Renal cortical epithelial cell (primary cell): ENCODE measurements around the gene ATG101. TPM values are rescaled to one million over a fixed set of nuclear protein-coding genes. Genes with fewer than 3 reads are reported as not detected.
A peak's percentile ranks its signal among the peaks of the same experiment; 100 is the strongest.

Source experiments
- DNase-seq: peaks from one replicate; pipeline ENCODE4 v3.0.0-alpha.2; 2011; ENCODE audit warnings: low read depth
- total RNA-seq: library from RNA; depleted of rRNA; stranded (reverse); fragments of >200 nt; gene quantifications from 2 replicates; pipeline ENCODE4 v1.2.3, GENCODE V29; 2014

Gene ATG101
- total RNA-seq, 1 donor from 2014 or later: 59.6 TPM

DNA sequence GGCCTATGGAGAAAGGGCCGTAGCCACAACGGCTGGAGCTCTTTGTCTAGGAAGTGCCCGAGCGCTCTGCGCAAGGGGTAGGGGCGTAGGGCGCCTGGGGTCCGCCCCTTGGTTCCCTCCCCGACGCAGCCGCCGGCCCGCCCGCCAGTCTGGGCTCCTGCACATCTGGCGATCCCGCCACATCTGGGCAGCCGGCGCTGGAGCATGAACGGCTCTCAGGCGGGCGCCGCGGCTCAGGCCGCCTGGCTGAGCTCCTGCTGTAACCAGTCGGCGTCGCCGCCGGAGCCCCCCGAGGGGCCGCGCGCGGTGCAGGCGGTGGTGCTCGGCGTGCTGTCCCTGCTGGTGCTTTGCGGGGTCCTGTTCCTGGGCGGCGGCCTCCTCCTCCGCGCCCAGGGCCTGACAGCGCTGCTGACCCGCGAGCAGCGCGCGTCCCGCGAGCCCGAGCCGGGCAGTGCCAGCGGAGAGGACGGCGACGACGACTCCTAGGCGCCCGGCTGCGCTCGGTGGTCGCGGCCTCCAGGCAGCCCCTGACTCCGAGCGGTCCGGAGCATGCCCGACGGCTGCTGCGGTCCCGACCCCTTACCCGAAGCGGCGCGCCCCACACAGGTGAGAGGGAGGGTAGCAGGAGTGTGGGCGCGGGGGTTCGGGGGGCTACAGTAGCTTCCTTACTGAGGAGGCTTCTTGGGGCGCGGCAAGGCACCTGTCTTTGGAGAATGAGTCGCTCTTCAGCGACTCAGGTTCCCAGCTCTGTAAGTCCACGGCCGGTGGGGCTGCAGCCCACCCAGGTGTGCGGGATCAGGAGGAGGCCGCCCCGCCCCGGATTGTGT lies 10.0 kb downstream of the ATG101 start, which contains the start of gene SMIM41:
Gene SMIM41 (plus strand): TSS at position 129 of the 827 bp plus-strand sequence. CDS start 76 bp downstream, at position 205.
- no peak for DNase-seq

DNA sequence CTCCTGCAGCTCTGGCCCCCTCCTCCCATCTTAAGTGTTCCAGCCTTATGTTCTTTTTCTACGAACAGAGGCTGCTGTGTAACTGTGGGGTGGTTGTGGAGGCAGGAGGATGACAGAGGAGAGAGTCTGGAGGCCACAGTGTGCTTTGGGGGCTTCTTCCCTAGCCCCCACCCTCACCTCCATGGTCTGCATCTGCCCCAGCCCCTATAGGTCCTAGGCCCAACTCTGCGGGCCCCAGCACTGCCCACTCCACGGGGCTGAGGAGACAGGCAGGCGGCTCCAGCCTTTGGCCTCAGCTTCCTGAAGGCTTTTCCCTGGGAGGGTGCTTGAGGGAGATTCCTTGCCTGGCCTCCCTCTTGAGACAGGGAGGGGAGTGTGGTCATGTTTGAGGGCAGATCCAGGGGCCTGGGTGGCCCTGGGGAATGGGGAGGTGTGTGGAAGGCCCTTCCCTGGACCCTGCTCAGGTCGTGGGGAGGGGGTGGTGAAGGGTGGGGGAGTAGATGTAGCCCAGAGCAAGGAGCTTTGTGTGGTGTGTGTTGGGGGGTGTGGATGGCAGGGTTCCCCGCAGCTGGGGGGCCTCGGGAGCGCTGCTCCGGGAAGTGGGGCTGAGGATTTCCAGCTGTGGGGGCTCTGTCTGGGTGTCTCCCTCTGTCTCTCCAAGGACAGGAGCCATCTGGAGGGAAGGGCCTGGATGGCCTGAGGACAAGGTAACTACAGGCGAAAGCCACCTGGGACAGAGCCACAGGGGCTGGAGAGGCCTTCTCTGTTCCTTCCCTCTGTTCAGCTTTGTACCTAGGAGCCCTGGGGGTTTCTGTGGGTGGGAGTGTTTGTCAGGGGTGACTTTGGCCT lies 10.8 kb downstream of the ATG101 start:
- no peak for DNase-seq

GRCh38 chr12:52081263-52081733 lies 11.5 kb downstream of the ATG101 start:
- DNase-seq: no peak

DNA sequence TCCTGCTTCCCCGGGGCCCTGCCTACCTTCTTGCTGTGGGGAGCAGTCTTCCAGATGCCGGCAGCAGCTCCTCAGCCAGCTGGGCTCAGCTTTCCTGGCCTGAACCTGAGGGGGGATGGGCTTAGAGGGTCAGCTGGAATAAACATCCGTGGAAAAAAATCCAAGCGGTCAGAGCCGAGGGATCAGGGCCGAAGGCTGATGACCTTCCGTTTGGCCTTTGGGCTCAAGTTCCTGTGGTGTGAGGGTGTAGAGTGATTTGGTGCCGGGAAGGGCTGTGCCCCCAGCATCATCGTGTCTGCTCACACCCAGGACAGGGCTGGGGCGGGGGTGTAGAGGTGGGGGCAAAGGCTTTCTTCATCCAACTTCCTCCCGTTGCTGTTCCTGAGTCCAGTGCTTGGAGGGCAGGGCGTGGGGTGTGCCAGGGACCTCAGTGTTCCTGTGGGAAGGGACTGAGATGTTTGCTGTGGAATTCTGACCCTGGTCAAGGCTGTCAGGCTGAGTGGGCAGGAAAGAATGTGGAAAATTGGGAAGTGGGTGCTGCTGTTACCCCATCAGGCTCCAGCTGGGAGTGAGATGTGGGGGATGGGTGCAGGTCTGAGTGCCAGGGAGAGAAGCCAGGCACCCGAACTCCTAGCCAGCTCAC lies 12.4 kb downstream of the ATG101 start:
- DNase-seq: no peak

- no peak for DNase-seq
These were observed 12.8 kb downstream of the ATG101 start for GRCh38 chr12:52082669-52082987.

DNA sequence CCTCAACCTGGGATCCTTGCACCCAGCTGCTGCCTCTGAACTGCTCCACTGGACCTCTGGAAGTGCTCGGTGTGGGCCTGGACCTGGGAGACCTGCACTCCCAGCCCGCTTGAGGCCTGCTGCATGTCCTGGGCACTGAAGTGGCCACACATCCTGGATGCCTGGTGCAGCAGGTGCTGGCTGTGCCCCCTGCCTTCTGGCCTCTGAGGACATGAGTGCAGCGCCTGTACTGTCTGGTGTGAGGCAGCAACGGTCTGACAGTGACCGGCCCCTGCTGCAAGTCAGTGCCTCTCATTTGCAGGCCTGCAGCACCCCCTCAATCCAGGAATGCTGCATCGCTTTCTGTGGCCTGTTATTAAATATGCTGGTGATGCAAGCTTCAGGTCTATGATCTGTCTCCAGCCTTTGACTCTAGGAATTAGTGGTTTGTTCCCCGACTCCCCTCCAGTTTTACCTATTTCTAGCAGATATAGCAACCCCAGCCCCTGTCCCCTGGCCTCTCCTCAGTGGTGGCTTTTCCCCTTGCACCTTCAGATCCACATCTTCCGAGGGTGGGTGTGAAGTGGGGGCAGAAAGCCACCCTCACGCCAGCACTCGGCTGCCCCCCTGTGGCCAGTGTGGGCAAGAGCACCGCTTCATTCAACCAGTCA lies 13.3 kb downstream of the ATG101 start:
- DNase-seq: no peak

- DNase-seq: no peak
These were observed 13.8 kb downstream of the ATG101 start for GRCh38 chr12:52083638-52083996.

GRCh38 chr12:52084491-52085231 lies 14.9 kb downstream of the ATG101 start:
- no peak for DNase-seq

DNA sequence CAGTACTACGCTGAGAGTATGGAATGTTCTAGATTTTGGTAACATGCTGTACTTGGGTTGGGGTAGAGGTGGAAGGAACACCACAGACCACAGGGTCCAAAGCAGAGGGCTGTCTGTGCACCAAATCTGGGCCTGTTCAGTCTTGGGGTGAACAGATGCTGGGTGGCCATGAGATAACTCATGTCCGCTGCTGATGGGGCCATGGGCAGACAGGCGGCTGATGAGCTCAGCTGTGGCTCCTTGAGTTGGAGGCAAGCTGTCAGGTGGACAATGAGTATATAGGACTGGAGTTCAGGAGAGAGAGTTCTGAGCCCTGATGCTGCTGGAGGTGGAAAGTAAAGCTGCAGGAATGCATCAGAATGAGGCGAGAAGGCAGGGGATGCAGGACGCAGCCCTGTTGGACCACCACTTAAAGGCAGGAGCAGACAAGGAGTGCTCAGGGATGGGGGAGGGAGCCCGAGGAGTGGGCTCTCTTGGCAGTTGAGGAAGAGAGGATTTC lies 16.0 kb downstream of the ATG101 start:
- DNase-seq: no peak

- DNase-seq: no peak
These were observed 16.6 kb downstream of the ATG101 start for GRCh38 chr12:52086366-52086765.

DNA sequence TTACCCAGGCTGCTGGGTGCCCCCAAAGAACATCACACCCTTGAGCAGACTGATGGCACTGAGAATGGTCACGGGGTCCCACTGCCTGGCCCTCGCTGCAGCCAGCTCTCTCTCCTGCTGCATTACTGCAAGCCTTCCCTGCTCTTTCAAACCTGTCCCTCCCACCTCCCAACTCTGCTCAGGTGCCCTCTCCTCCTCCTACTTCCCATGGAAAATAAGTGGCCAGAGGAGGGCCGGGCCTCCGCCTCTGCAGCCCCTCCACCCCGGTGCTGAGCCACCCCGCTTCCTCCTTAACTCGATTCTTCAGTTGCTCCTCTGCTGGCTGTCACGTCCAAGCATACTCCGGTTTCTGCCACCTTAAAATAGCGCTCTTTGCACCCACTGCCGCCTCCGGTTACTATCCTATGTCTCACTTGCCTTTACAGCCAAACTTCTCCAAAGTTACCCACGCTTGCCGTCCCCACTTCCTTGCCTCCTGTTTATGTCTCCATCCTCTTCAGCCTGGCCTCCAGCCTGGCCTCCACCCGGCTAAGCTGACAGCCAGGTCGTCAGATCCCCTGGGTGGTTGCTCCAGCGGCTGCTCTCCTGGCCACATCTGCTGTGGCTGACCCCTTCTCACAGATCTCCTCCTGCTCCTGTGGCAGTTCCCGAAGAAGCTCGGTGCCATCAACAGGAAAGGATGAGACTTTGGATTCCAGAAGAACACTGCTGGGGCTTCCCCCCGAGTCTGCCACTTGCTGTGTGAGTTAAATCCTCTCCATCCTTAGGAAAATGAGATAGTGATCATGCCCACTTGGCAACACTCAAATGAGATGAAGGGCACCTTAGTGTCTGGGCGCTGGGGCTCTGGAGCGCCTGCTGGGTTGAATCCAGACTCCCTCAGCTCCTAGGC lies 17.4 kb downstream of the ATG101 start:
- no peak for DNase-seq

- no peak for DNase-seq
These were observed 18.4 kb downstream of the ATG101 start for GRCh38 chr12:52087961-52088820.

DNA sequence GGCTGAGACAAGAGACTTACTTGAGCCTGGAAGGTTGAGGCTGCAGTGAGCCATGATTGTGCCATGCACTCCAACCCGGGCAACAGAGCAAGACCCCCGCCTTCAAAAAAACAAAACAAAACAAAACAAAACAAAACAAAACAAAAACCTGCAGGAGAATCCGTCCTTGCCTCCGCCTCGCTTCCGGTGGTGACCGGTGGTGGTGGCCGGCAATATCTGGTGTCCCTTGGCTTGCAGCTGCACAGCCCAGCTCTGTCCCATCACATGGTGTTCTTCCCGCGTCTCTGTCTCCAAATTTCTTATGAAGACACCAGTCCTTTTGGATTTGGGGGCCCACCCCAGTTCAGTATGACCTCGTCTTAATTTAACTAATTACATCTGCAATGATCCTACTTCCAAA lies 19.7 kb downstream of the ATG101 start:
- no peak for DNase-seq

DNA sequence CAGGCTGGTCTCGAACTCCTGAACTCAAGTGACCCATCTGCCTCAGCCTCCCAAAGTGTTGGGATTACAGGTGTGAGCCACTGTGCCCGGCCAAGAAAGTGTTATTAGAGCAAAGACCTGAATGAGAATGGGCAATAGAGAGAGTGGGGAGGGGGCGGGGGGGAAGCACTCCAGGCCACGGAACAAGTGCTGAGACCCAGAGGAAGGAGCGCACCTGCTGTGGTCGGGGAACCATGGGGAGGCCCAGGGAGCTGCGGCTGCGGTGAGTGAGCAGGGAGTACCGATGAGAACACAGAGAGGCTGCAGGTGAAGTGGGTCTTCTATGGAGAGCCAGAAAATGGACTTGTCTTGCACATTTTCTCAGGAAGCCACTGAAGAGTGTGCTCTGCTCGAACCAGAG lies 20.5 kb downstream of the ATG101 start:
- DNase-seq: no peak

DNA sequence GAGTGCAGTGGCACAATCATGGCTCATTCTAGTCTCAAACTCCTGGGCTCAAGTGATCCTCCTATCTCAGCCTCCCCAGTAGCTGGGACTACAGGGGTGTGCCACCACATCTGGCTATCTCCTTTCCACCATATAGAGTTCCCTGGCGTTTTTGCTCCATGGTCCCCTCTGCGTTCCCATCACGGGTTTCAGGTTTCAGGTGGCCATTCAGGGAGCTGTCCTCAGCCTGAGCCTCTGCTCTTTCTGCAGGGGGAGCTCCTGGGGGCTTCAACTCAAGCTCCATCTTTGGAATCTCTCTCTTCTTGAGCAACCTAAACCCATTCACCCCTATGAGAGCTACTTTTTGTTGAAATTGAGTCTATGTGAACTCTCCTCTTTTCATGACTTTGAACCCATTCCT lies 21.3 kb downstream of the ATG101 start:
- DNase-seq: no peak

GRCh38 chr12:52091869-52092268 lies 22.1 kb downstream of the ATG101 start:
- DNase-seq: no peak

DNA sequence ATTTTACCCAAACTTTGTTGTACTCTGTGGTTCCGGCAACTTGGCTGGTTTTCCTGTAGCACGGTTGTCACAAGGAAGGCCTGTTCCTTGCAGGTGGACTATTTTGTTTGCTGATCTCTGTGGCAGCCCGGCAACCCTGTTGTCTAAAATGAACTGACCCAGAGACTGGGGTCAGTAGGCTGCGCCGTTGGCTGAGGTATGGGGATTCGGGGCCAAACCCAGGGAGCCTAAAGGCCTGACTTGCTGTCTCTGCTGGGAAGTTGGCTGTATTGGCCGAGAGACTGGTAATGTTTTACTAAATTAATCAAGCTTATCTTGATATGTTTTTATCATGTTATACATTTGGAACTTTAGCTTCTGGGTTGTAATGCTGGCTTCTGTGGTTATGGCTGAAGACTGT lies 23.6 kb downstream of the ATG101 start:
- DNase-seq: peak; percentile 41

DNA sequence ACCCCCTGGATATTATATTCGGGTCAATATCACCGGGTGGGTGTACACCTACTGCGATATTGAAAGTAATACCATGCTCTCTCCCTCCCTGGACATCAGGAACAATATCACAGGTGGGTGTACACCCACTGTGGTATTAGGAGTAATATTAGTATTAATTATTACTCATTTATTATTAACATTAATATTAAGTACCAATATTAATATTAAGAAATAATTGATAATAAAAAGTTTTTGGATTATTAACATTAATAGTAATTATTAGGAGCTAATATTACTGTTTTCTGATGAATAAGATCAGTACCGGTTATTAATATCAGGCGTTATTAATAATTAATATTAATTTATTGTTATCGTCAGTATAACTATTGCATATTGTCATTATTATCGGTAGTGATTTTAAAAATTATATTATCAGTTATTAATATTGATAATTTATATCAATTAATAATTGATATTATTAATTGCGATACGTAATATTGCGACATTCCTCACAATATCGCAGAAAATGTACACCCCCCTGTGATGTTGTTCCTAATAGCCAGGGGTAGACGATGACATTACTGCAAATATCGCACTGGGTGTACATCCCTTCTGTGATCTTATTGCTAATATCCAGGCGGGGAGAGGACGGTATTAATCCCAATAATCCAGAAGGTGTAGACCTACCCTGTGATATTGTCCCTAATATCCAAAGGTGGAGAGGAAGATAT lies 26.7 kb downstream of the ATG101 start:
- DNase-seq: no peak
